ENCODE results near the gene GPS1.

DNA sequence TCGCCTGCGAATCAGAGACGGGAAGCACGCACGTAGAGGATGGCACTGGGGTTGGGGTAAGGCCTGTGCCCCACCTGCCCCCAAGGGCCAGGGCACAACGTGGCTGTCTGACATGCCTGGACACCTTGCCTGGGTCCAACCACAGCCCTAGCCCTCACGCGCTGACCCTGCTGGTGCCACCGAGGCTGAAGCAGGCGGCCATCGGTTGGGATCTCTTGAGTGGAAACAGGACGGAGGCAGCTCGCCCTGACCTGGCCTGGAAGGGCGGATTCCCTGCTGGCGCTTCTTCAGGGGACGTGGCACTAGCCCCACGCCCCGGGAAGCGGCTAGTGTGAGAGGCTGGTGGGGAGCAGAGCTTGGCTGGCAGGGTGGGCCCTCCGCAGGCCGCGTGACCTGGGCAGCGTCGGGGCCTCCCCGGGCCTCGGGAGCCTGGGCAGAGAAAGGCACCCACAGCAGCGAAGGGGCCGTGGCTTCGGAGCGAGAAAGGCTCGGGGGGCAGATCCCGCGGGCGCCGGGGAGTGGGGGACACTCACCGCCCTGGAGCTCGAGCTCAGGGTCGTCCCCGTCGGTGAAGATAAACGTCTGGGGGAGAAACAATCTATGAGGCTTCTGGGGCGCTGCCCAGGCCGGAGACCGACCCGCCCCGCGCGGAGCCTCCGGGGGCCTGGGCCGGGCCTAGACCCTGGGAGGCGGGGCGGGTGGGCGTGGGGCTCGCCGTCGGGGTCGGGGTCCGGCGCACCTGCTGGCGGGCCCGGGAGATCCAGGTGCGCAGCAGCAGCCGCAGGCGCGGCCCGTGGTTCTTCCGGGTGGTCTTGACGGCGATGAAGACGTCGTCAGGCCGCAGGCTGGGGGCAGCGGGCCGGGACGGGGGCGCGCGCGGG lies 697 bp upstream of the GPS1 start:
- TF ChIP-seq, protein P1, sequence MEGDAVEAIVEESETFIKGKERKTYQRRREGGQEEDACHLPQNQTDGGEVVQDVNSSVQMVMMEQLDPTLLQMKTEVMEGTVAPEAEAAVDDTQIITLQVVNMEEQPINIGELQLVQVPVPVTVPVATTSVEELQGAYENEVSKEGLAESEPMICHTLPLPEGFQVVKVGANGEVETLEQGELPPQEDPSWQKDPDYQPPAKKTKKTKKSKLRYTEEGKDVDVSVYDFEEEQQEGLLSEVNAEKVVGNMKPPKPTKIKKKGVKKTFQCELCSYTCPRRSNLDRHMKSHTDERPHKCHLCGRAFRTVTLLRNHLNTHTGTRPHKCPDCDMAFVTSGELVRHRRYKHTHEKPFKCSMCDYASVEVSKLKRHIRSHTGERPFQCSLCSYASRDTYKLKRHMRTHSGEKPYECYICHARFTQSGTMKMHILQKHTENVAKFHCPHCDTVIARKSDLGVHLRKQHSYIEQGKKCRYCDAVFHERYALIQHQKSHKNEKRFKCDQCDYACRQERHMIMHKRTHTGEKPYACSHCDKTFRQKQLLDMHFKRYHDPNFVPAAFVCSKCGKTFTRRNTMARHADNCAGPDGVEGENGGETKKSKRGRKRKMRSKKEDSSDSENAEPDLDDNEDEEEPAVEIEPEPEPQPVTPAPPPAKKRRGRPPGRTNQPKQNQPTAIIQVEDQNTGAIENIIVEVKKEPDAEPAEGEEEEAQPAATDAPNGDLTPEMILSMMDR (IDR thresholded peaks at IDR 0.05): no peak
- TF ChIP-seq POLR2AphosphoS5 (IDR thresholded peaks at IDR 0.05): no peak
- TF ChIP-seq POLR2A (IDR thresholded peaks at IDR 0.05): no peak

All from suprapubic skin (tissue), 4 donors.